Left renal cortex interstitium (tissue), 4 donors: Measurements from ENCODE around the gene SPON2. TPM values are rescaled to one million over a fixed set of nuclear protein-coding genes. Genes with fewer than 3 reads are reported as not detected.

Experiments
- DNase-seq, 4 donors: peaks; one replicate each; pipeline ENCODE4 v3.0.0-alpha.2; 2013; ENCODE audit warnings: low read depth in 4 of 4, low spot score in 2 of 4, missing footprints in 1 of 4
- polyA plus RNA-seq, 4 donors: library from polyadenylated mRNA; unstranded; fragments of 120-200 nt; gene quantifications; one replicate each; pipeline ENCODE4 v1.2.1, GENCODE V29; 2013; ENCODE audit not compliant: insufficient read length in 4 of 4

SPON2 gene
- polyA plus RNA-seq = 10 to 100 TPM; 10.3 to 15.1 (median 13.7) TPM

- DNase-seq = no peak
Observed at GRCh38 chr4:1172228-1172851, at the start of gene SPON2. Gene SPON2 (minus strand): TSS chr4:1172583.

- no peak for DNase-seq
Observed at GRCh38 chr4:1221155-1221870, 48.9 kb upstream of the SPON2 start.

- DNase-seq = no peak
Observed at GRCh38 chr4:1220566-1220965, 48.2 kb upstream of the SPON2 start.

GRCh38 chr4:1219566-1219950 lies 47.2 kb upstream of the SPON2 start:
- DNase-seq = no peak

- no peak for DNase-seq
Observed at GRCh38 chr4:1218634-1219565, 46.5 kb upstream of the SPON2 start.

- DNase-seq = no peak
Observed at GRCh38 chr4:1217366-1217765, 45.0 kb upstream of the SPON2 start.

- DNase-seq = no peak
Observed at GRCh38 chr4:1216869-1217294, 44.5 kb upstream of the SPON2 start.

- DNase-seq = no peak
Observed at GRCh38 chr4:1216076-1216614, 43.8 kb upstream of the SPON2 start.

- DNase-seq = no peak
Observed at GRCh38 chr4:1215141-1216075, 43.0 kb upstream of the SPON2 start.

- DNase-seq = no peak
Observed at GRCh38 chr4:1214101-1215095, 42.0 kb upstream of the SPON2 start.

GRCh38 chr4:1213336-1213995 lies 41.1 kb upstream of the SPON2 start:
- no peak for DNase-seq

- DNase-seq = no peak
Observed at GRCh38 chr4:1212546-1213335, 40.4 kb upstream of the SPON2 start.

GRCh38 chr4:1211891-1212545 lies 39.6 kb upstream of the SPON2 start:
- DNase-seq = no peak

GRCh38 chr4:1211371-1211770 lies 39.0 kb upstream of the SPON2 start:
- DNase-seq = no peak

- DNase-seq = no peak
Observed at GRCh38 chr4:1210971-1211370, 38.6 kb upstream of the SPON2 start.

- DNase-seq = no peak
Observed at GRCh38 chr4:1210241-1210841, 38.0 kb upstream of the SPON2 start.
